Neuron (in vitro differentiated cells): ENCODE measurements around the gene ULBP3.
"Not testable (repeated sequence)": the region's sequence is repeated elsewhere in the genome, so short reads cannot be mapped to it uniquely, and the experiment has no call there.

ENCODE experiments used
- H2AFZ ChIP-seq: one replicate; pipeline ENCODE4 v1.6.1; 2013; ENCODE audit warnings: low read depth, mild to moderate bottlenecking, inconsistent platforms, low read length, moderate library complexity
- H3K27me3 ChIP-seq: one replicate; pipeline ENCODE4 v1.6.1; 2013; ENCODE audit warnings: low read length; ENCODE audit not compliant: insufficient read depth
- H3K36me3 ChIP-seq: one replicate; pipeline ENCODE4 v1.6.1; 2013; ENCODE audit warnings: low read length; ENCODE audit not compliant: insufficient read depth
- H3K4me1 ChIP-seq: one replicate; pipeline ENCODE4 v1.6.1; 2013; ENCODE audit warnings: low read length; ENCODE audit not compliant: insufficient read depth
- H3K4me3 ChIP-seq: 2 replicates; pipeline ENCODE4 v1.5.1; 2013; ENCODE audit warnings: mild to moderate bottlenecking, low read length, moderate library complexity
- H3K9me3 ChIP-seq: one replicate; pipeline ENCODE4 v1.6.1; 2013; ENCODE audit warnings: low read length

The ULBP3 gene

DNA sequence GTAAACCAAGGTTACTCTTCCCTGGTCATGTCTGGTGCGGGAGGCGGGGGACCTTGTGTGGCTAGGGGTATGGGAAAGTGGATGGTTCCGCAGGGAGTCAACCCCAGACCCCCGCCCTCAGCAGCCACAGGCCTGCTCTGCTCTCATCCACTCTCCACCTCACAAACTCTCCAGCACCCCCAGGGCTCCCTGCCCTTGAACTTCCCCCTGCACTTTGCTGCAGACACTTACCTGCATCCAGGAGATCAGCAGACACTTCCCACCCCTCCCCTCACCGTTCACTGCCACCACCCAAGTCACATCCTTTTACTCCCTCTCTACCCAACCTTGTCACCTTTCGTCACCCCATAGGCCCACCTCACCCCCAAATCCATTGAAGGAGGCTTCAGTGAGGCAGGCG is 39.6 kb downstream of the ULBP3 start:
- Histone ChIP-seq H3K4me1 (no peaks in the 10 kb centered on the region), H3K4me3 (no peak overlapping the region), H2AFZ (no peak overlapping the region), H3K27me3 (peaks cover 54% of the 10 kb centered on the region), H3K9me3 (peaks cover 2% of the 10 kb centered on the region), H3K36me3 (no peaks in the 10 kb centered on the region)

- peaks cover 2% of the 10 kb centered on the region for H3K9me3 ChIP-seq
- peaks cover 54% of the 10 kb centered on the region for H3K27me3 ChIP-seq
- H3K4me1 ChIP-seq, result no peaks in the 10 kb centered on the region
- no peak overlapping the region for H2AFZ ChIP-seq
- H3K36me3 ChIP-seq, result no peaks in the 10 kb centered on the region
- no peak overlapping the region for H3K4me3 ChIP-seq
Measured at GRCh38 chr6:150028799-150029198, 40.1 kb downstream of the ULBP3 start.

GRCh38 chr6:150027806-150028565 is 40.9 kb downstream of the ULBP3 start:
- peaks cover 50% of the 10 kb centered on the region for H3K27me3 ChIP-seq
- peaks cover 2% of the 10 kb centered on the region for H3K9me3 ChIP-seq
- no peaks in the 10 kb centered on the region for H3K4me1 ChIP-seq
- H2AFZ ChIP-seq, result no peak overlapping the region
- H3K4me3 ChIP-seq, result no peak overlapping the region
- no peaks in the 10 kb centered on the region for H3K36me3 ChIP-seq

DNA sequence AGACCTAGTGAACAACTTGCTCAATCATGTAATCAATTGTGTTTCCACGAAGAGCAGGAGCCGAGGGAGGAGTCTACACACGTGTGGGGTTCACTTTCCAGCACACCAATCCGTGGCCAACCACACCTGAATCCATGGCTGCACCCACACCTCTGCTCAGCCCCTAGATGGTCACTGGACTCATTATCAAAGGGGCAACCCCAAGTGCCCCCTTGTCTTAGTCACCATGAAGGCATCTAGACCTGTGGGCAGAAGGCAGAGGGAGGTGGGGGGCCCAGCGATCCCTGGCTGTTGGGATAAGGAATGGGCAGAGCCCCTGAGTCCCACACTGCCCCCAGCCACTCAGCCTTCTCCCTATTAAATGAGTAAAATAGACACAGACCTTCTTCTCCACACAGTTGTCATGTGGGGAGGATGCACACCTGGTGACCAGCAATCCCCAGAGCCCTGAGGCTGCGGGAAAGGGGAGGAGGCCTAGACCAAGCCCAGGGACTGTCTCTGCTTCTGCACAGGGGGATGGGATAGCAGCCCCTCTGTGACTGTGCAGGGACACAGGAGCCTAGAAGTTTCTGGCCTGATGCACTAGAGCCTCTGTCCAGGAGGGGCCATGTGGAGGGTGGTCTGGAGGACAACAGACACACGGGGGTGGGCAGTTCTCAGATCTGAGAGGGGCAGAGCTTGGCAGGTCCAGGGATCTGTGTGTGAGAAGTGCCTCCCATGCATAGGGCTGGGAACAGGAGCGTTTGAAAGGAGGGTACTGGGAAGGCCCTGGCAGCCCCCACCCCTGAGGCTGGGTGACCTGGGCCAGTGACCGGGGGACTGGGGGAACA is 41.7 kb downstream of the ULBP3 start:
- no peak overlapping the region for H2AFZ ChIP-seq
- H3K27me3 ChIP-seq, result peaks cover 45% of the 10 kb centered on the region
- H3K36me3 ChIP-seq, result no peaks in the 10 kb centered on the region
- H3K9me3 ChIP-seq, result peaks cover 2% of the 10 kb centered on the region
- no peaks in the 10 kb centered on the region for H3K4me1 ChIP-seq
- no peak overlapping the region for H3K4me3 ChIP-seq

- H3K36me3 ChIP-seq, result no peaks in the 10 kb centered on the region
- H3K27me3 ChIP-seq, result peaks cover 29% of the 10 kb centered on the region
- no peaks in the 10 kb centered on the region for H3K4me1 ChIP-seq
- no peak within 1 kb of the TSS for H2AFZ ChIP-seq
- no peak within 1 kb of the TSS for H3K4me3 ChIP-seq
- H3K9me3 ChIP-seq, result peaks cover 2% of the 10 kb centered on the region
Measured at GRCh38 chr6:150025201-150025917, 43.6 kb downstream of the ULBP3 start, which contains the start of gene RAET1L. Gene RAET1L (minus strand): TSS chr6:150025532. CDS start chr6:150025471, 61 bp downstream.

DNA sequence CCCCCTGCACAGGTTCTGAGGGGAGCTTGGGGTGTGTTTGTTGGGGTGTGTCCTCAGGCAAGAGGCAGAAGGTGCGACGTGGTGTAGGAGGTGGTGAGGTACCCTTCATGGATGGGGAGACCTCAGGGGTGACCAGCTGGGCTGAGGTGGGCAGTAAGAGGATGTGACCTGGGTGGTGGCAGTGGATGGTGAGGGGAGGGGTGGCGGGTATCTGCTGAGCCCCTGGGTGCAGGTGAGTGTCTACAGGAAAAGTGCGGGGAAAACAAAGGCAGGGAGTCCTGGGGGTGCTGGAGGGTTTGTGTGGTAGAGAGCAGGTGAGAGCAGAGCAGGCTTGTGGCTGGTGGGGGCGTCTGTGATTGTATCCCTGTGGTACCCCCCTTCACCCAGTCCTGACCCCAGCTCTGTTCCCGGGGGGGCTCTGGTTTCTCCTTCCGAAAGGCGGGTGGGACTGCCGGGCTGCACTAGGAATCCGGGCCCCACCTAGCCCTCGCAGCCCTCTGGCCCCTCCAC is 44.2 kb downstream of the ULBP3 start:
- no peaks in the 10 kb centered on the region for H3K4me1 ChIP-seq
- H3K27me3 ChIP-seq, result peaks cover 24% of the 10 kb centered on the region
- H2AFZ ChIP-seq, result no peak overlapping the region
- H3K36me3 ChIP-seq, result no peaks in the 10 kb centered on the region
- H3K4me3 ChIP-seq, result no peak overlapping the region
- peaks cover 2% of the 10 kb centered on the region for H3K9me3 ChIP-seq

GRCh38 chr6:150024021-150024420 is 44.9 kb downstream of the ULBP3 start:
- H3K9me3 ChIP-seq, H2AFZ ChIP-seq, H3K36me3 ChIP-seq, H3K4me3 ChIP-seq, H3K4me1 ChIP-seq: not testable (repeated sequence)
- peaks cover 26% of the 10 kb centered on the region for H3K27me3 ChIP-seq

- not testable (repeated sequence) for H3K4me1 ChIP-seq, H3K4me3 ChIP-seq, H3K36me3 ChIP-seq, H2AFZ ChIP-seq, H3K9me3 ChIP-seq
- peaks cover 19% of the 10 kb centered on the region for H3K27me3 ChIP-seq
Measured at GRCh38 chr6:150021870-150022269, 47.1 kb downstream of the ULBP3 start.

- Histone ChIP-seq H3K4me1 (no peaks in the 10 kb centered on the region), H2AFZ (no peak overlapping the region), H3K9me3 (no peaks in the 10 kb centered on the region), H3K27me3 (peaks cover 35% of the 10 kb centered on the region), H3K4me3 (no peak overlapping the region), H3K36me3 (no peaks in the 10 kb centered on the region)
Measured at GRCh38 chr6:150018846-150019580, 49.9 kb downstream of the ULBP3 start.

DNA sequence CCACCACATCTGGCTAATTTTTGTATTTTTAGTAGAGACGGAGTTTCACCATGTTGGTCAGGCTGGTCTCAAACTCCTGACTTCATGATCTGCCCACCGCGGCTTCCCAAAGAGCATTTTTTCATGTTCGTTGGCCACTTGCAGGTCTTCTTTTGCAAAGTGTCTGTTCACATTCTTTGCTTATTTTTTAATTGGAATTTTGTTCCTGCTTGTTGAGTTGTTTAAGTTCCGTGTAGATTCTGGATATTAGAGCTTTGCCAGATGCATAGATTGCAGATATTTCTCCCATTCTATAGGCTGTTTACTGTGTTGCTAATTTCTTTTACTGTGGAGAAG is 51.8 kb downstream of the ULBP3 start:
- not testable (repeated sequence) for H3K36me3 ChIP-seq, H2AFZ ChIP-seq, H3K4me3 ChIP-seq, H3K9me3 ChIP-seq, H3K4me1 ChIP-seq
- peaks cover 51% of the 10 kb centered on the region for H3K27me3 ChIP-seq

- H3K4me1 ChIP-seq, result no peaks in the 10 kb centered on the region
- H3K27me3 ChIP-seq, result peaks cover 56% of the 10 kb centered on the region
- no peaks in the 10 kb centered on the region for H3K9me3 ChIP-seq
- no peak overlapping the region for H2AFZ ChIP-seq
- H3K36me3 ChIP-seq, result no peaks in the 10 kb centered on the region
- H3K4me3 ChIP-seq, result no peak overlapping the region
Measured at GRCh38 chr6:150016324-150017185, 52.4 kb downstream of the ULBP3 start.
